ENCODE data around the gene STK36. TPM values are rescaled to one million over a fixed set of nuclear protein-coding genes. Genes with fewer than 3 reads are reported as not detected.

Gene STK36
- total and polyA plus RNA-seq, 2 donors (not counting 3 experiments of a cell fraction or from before 2014, with no cell fraction given) = 40.9 to 65.2 TPM

- dilution Hi-C loops (cut with MboI; ENCODE audit: extremely low pct_ligation_motif_present, low sequenced_read_pairs) = no loop called here
- no TSS peak for BruUV-seq (replicated peaks)
- no peak overlapping the region for H3K4me3 ChIP-seq (replicated peaks in 1 of 3; ENCODE audit: insufficient read depth in 1 of 3, low read depth in 1 of 3, low read length in 3 of 3)
- TF ChIP-seq MYC (IDR thresholded peaks at IDR 0.05; ENCODE audit: low read depth, low read length) (no peak), GATA2 (IDR thresholded peaks at IDR 0.05; ENCODE audit: insufficient read depth, insufficient read length, low read depth, low read length) (no peak), POLR2A (IDR thresholded peaks at IDR 0.05; ENCODE audit: low read depth, low read length) (no peak), EZH2 (IDR thresholded peaks at IDR 0.05; ENCODE audit: borderline replicate concordance, low read depth, low read length, severe bottlenecking) (no peak), FOS (IDR thresholded peaks at IDR 0.05; ENCODE audit: borderline replicate concordance, insufficient read depth, low read length) (no peak), JUN (IDR thresholded peaks at IDR 0.05; ENCODE audit: borderline replicate concordance, insufficient read depth, insufficient read length, low read depth) (no peak), MAX (IDR thresholded peaks at IDR 0.05; ENCODE audit: insufficient read depth, insufficient read length) (no peak), CTCF (IDR thresholded peaks at IDR 0.05; ENCODE audit: extremely low read depth in 1 of 2, insufficient read depth in 1 of 2, low read depth in 1 of 2, low read length in 2 of 2) (no peak), POLR2AphosphoS5 (IDR thresholded peaks at IDR 0.05; ENCODE audit: insufficient read depth, low read depth, low read length) (no peak)
- peaks cover 34% of the 10 kb centered on the region for H3K79me2 ChIP-seq (ENCODE audit: control insufficient read depth, insufficient read depth, low read length)
- no peaks in the 10 kb centered on the region for H3K9me1 ChIP-seq (replicated peaks; ENCODE audit: control insufficient read depth, extremely low read depth, insufficient read depth, low read length)
- intact Hi-C loops (cut with micrococcal nuclease) = loop anchor here (1.0 kb wide), 1 partner anchor 39 kb away; no protein-coding TSS in a partner anchor
- H3K27me3 ChIP-seq (ENCODE audit: control insufficient read depth in 2 of 2, insufficient read depth in 2 of 2, low read length in 2 of 2) = no peaks in the 10 kb centered on the region
- H3K9me3 ChIP-seq (replicated peaks; ENCODE audit: control insufficient read depth, insufficient read depth, low read length) = no peaks in the 10 kb centered on the region
- peak overlapping the region; percentile 69 for H3K4me2 ChIP-seq (ENCODE audit: insufficient read depth, low read length)
- H3K27ac ChIP-seq (ENCODE audit: insufficient read depth, low read depth, low read length) = no peak overlapping the region
- peak overlapping the region; percentile 96 for H2AFZ ChIP-seq (ENCODE audit: low read depth, low read length)
- H4K20me1 ChIP-seq (replicated peaks; ENCODE audit: control insufficient read depth, extremely low read depth, insufficient read depth, low read length) = no peaks in the 10 kb centered on the region
- no peak for DNase-seq (ENCODE audit: low read depth, low spot score)
- no peak overlapping the region for H3K9ac ChIP-seq (replicated peaks; ENCODE audit: extremely low read depth, insufficient read depth, low read length)
- ChIA-PET CTCF (interaction anchor here (0.6 to 3.9 kb wide), 24 partner anchors 7 to 449 kb away, joined by 3 to 45 read pairs (median 6); partner anchors contain the start of genes BCS1L, CYP27A1, PLCD4 and RNF25), POLR2A (no interaction called here)
- peaks cover 14% of the 10 kb centered on the region for H3K4me1 ChIP-seq (ENCODE audit: control insufficient read depth, extremely low read depth, insufficient read depth, low read length)
- no peak for FAIRE-seq
- no peaks in the 10 kb centered on the region for H3K36me3 ChIP-seq (ENCODE audit: control insufficient read depth in 2 of 2, extremely low read depth in 1 of 2, insufficient read depth in 2 of 2, low read length in 2 of 2)
Measured at GRCh38 chr2:218709908-218710307, 38.0 kb downstream of the STK36 start.
